ENCODE results near the gene PSRC1. TPM values are rescaled to one million over a fixed set of nuclear protein-coding genes. Genes with fewer than 3 reads are reported as not detected.

The PSRC1 gene
- total RNA-seq, 1 experiment from 2014 or later = 60.3 TPM

GRCh38 chr1:109270623-109271317, 12.2 kb downstream of the PSRC1 start:
- H3K36me3 Mint-ChIP-seq (ENCODE audit: insufficient read depth in 1 of 3, low read depth in 3 of 3) = peaks cover 9 to 49% (median 48%) of the 10 kb centered on the region in 3 experiments; a peak in 6 of 7 replicates
- H3K4me1 ChIP-seq (ENCODE audit: insufficient read depth, low read length) = no peaks in the 10 kb centered on the region; the same call in 1 of the 2 replicates

More at GRCh38 chr1:109270623-109271317, 12.2 kb downstream of the PSRC1 start:
- H3K4me3 Mint-ChIP-seq = no peak overlapping the region
- no peak overlapping the region for H3K18ac ChIP-seq (ENCODE audit: insufficient read length, low read depth, low read length)
- no peaks in the 10 kb centered on the region for H4K20me1 ChIP-seq (ENCODE audit: control insufficient read depth, insufficient read depth, insufficient read length)
- H3K9me3 Mint-ChIP-seq = no peaks in the 10 kb centered on the region; a peak in 1 of 5 replicates
- no peak overlapping the region for H3K27ac ChIP-seq (ENCODE audit: insufficient read length, low read depth, low read length)
- H3K4me2 ChIP-seq (ENCODE audit: insufficient read depth, insufficient read length, low read length) = no peak overlapping the region
- no peak overlapping the region for H3T11ph ChIP-seq (ENCODE audit: low read length)
- no peak overlapping the region for H3K14ac ChIP-seq (ENCODE audit: insufficient read depth, low read length)
- H3K27me3 ChIP-seq (ENCODE audit: insufficient read depth, low read length) = no peaks in the 10 kb centered on the region
- H3K23ac ChIP-seq (ENCODE audit: insufficient read length, low read depth, low read length) = no peak overlapping the region
- no peak overlapping the region for H3K56ac ChIP-seq (ENCODE audit: insufficient read length, low read depth, low read length)
- H3K4ac ChIP-seq (ENCODE audit: low read depth, low read length) = no peak overlapping the region
- no peaks in the 10 kb centered on the region for H3K23me2 ChIP-seq (ENCODE audit: insufficient read length, low read depth, low read length, poor library complexity, severe bottlenecking)
- H2BK15ac ChIP-seq (ENCODE audit: low read depth, low read length) = no peak overlapping the region
- no CpG with 5 or more reads among the region's 20 CpGs for WGBS (ENCODE audit: extremely low coverage, insufficient read length, low lambda C conversion rate)
- H4K5ac ChIP-seq (ENCODE audit: insufficient read length, low read depth, low read length) = no peak overlapping the region
- no peaks in the 10 kb centered on the region for H3K79me1 ChIP-seq (ENCODE audit: insufficient read depth, low read depth, low read length, poor library complexity, severe bottlenecking)
- H3K9me3 ChIP-seq (ENCODE audit: control insufficient read depth, low read depth, low read length) = no peaks in the 10 kb centered on the region
- H2BK5ac ChIP-seq (ENCODE audit: insufficient read length, low read length) = no peak overlapping the region
- no peak overlapping the region for H2BK12ac ChIP-seq (ENCODE audit: insufficient read length, low read depth, low read length)
- no peak overlapping the region for H2BK20ac ChIP-seq (ENCODE audit: low read depth, low read length, poor library complexity, severe bottlenecking)
- no peak for TF ChIP-seq CTCF (conservative IDR thresholded peaks at IDR 0.05)
- no peak overlapping the region for H2AK5ac ChIP-seq (ENCODE audit: insufficient read length, low read length)
- H3K27me3 Mint-ChIP-seq (ENCODE audit: low read depth) = no peaks in the 10 kb centered on the region
- no peak overlapping the region for H3K9ac ChIP-seq (ENCODE audit: extremely low read depth, insufficient read length, low read length)
- no peaks in the 10 kb centered on the region for H3K79me2 ChIP-seq (ENCODE audit: insufficient read depth, low read length)
- H3K27ac Mint-ChIP-seq = no peak overlapping the region
- no peak overlapping the region for H2BK120ac ChIP-seq (ENCODE audit: low read depth, low read length, poor library complexity, severe bottlenecking)
- no peak overlapping the region for H2AFZ ChIP-seq (ENCODE audit: low read length)
- no peak overlapping the region for H4K91ac ChIP-seq (ENCODE audit: insufficient read length, low read depth, low read length)
- H3K4me1 Mint-ChIP-seq = peaks cover 19 to 21% of the 10 kb centered on the region in 2 experiments
- H4K8ac ChIP-seq (replicated peaks; ENCODE audit: insufficient read length, low read depth, low read length) = no peak overlapping the region
- no peak for DNase-seq

Data from H9 (cell line).